ENCODE data around the gene MCRIP1. TPM values are rescaled to one million over a fixed set of nuclear protein-coding genes. Genes with fewer than 3 reads are reported as not detected.
A peak's percentile ranks its signal among the peaks of the same experiment; 100 is the strongest.

MCRIP1 gene
- total and polyA plus RNA-seq, 2 of the 13 experiments (the other 11 are each of a cell fraction or from before 2014, with no cell fraction given), result 79.7 to 84.9 TPM

GRCh38 chr17:81794074-81794476, 39.0 kb downstream of the MCRIP1 start:
- ChIA-PET POLR2A (interaction anchor here (1.1 kb wide), 1 partner anchor 39 kb away, joined by 9 read pairs; the partner anchor contains the start of gene MCRIP1), CTCF (ENCODE audit: low intra/inter-chr PET ratio, low total read pairs) (no interaction called here)
- no peaks in the 10 kb centered on the region for H3K79me2 ChIP-seq (ENCODE audit: insufficient read depth, low read length)
- no peaks in the 10 kb centered on the region for H3K36me3 ChIP-seq (replicated peaks in 1 of 2; ENCODE audit: control insufficient read depth in 1 of 2, insufficient read depth in 2 of 2, low read length in 2 of 2)
- ATAC-seq, result peak; percentile 33
- DNase-seq (ENCODE audit: low spot score), result no peak
- WGBS (ENCODE audit: low lambda C conversion rate), result 42% methylated on average over 3 of the region's 3 CpGs
- no peaks in the 10 kb centered on the region for H4K20me1 ChIP-seq (ENCODE audit: insufficient read depth, low read length)
- intact Hi-C loops (cut with micrococcal nuclease; ENCODE audit: unreplicated experiment) (no loop called here), in situ Hi-C loops (cut with HindIII; ENCODE audit: extremely low pct_ligation_motif_present, low pct_unique_long_range_greater_than_20kb) (no loop called here)
- H3K9me3 ChIP-seq (ENCODE audit: low read length), result no peaks in the 10 kb centered on the region
- BruUV-seq (replicated peaks), result no TSS peak
- H2AFZ ChIP-seq (ENCODE audit: low read length), result no peak overlapping the region
- H3K4me2 ChIP-seq (ENCODE audit: low read depth, low read length), result no peak overlapping the region
- peaks cover 19% of the 10 kb centered on the region for H3K4me1 ChIP-seq (ENCODE audit: insufficient read depth, low read length)
- no peak overlapping the region; the same call in 1 of the 2 replicates for H3K9ac ChIP-seq (ENCODE audit: insufficient read depth, low read depth, low read length)
- no peak overlapping the region for H3K27ac ChIP-seq (ENCODE audit: extremely low read length, insufficient read depth, low read length)
- H3K27me3 ChIP-seq (ENCODE audit: control insufficient read depth in 1 of 2, insufficient read depth in 2 of 2, low read length in 2 of 2), result peaks cover 1 to 12% of the 10 kb centered on the region in 2 experiments; a peak in 4 of 5 replicates
- no peak overlapping the region for H3K4me3 ChIP-seq (replicated peaks in 1 of 3; ENCODE audit: insufficient read depth in 1 of 3, low read depth in 2 of 3, low read length in 3 of 3)
- FAIRE-seq, result no peak
- TF ChIP-seq IRF1 (CRISPR knock-in tag; IDR thresholded peaks at IDR 0.05; ENCODE audit: low read depth), result no peak
- TF ChIP-seq PLSCR1 (CRISPR knock-in tag; IDR thresholded peaks at IDR 0.05; ENCODE audit: borderline replicate concordance), result no peak
- no peak for TF ChIP-seq ZNF264 (CRISPR knock-in tag; IDR thresholded peaks at IDR 0.05)
- no peak for TF ChIP-seq ZNF569 (CRISPR knock-in tag; IDR thresholded peaks at IDR 0.05; ENCODE audit: borderline replicate concordance)
- no peak for TF ChIP-seq ZNF30 (CRISPR knock-in tag; IDR thresholded peaks at IDR 0.05)
- TF ChIP-seq RXRB (CRISPR knock-in tag; IDR thresholded peaks at IDR 0.05; ENCODE audit: borderline replicate concordance), result no peak
- TF ChIP-seq POGK (CRISPR knock-in tag; conservative IDR thresholded peaks at IDR 0.05), result no peak
- no peak for TF ChIP-seq NFAT5 (CRISPR knock-in tag; IDR thresholded peaks at IDR 0.05)
- TF ChIP-seq ZNF652 (CRISPR knock-in tag; IDR thresholded peaks at IDR 0.05; ENCODE audit: borderline replicate concordance, low read depth), result no peak
- TF ChIP-seq ZNF331 (CRISPR knock-in tag; IDR thresholded peaks at IDR 0.05), result no peak
- no peak for TF ChIP-seq BCL6 (CRISPR knock-in tag; IDR thresholded peaks at IDR 0.05)
- TF ChIP-seq ZNF570 (CRISPR knock-in tag; IDR thresholded peaks at IDR 0.05; ENCODE audit: borderline replicate concordance), result no peak
- TF ChIP-seq IRF2 (CRISPR knock-in tag; IDR thresholded peaks at IDR 0.05), result no peak
- TF ChIP-seq SKI (IDR thresholded peaks at IDR 0.05; ENCODE audit: partially characterized antibody), result no peak
- TF ChIP-seq ZBTB20 (CRISPR knock-in tag; IDR thresholded peaks at IDR 0.05; ENCODE audit: borderline replicate concordance, low read depth), result no peak
- no peak for TF ChIP-seq ZNF333 (CRISPR knock-in tag; IDR thresholded peaks at IDR 0.05; ENCODE audit: borderline replicate concordance)
- TF ChIP-seq NFIB (CRISPR knock-in tag; IDR thresholded peaks at IDR 0.05; ENCODE audit: borderline replicate concordance), result no peak
